ENCODE data around the gene PDE4B. TPM values are rescaled to one million over a fixed set of nuclear protein-coding genes. Genes with fewer than 3 reads are reported as not detected.
A peak's percentile ranks its signal among the peaks of the same experiment; 100 is the strongest.

PDE4B gene
- total and polyA plus RNA-seq, 10 of the 15 experiments (the other 5 are each of a cell fraction or from before 2014, with no cell fraction given) = 3.0 to 13.2 (median 5.7) TPM

DNA sequence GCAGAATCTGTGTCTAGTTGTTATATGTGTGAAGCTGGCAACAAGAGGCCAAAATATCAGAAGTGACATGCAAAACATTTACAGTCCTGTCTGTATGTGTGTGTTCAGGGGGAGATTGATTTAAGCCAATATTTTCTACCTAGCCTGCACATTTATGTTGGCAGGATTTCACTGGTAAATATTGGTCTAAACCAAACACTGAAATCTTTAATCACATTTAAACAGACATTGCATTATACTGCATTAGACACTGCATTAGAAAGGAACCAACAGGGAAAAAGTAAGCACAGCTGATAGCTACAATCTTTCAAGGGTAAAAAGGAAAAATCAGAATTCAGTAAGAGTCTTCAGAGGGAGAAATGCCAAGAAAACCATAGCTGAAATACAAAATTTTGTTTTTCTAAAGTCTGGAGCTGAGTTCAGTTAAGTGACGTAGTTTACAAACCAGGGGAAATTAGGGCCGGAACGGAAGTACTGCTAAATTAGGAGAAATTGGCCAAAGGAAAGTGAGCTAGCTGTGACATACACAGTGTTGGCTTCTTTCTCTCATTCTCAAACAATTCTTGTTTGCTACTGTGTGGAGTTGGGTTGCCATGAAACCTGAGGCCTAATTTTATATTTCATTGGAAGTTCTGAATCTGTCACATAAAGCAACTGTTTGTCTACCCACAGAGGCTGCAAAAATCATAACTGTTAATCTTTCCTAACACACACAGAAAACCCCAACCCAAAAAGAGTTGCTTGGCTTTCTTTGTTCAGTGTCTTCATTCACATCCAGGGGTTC lies 524.0 kb downstream of the PDE4B start:
- ChIA-PET SMC1A (ENCODE audit: uncharacterized antibody, unreplicated experiment) (interaction anchor here (0.9 to 1.1 kb wide), 2 partner anchors 9 to 15 kb away, joined by 3 to 5 read pairs; no protein-coding TSS in a partner anchor), RAD21 (ENCODE audit: unreplicated experiment) (no interaction called here), CTCF (no interaction called here), POLR2A (interaction anchor here (0.6 to 0.9 kb wide), 2 partner anchors 18 to 60 kb away, joined by 3 read pairs; no protein-coding TSS in a partner anchor)
- in situ Hi-C loops (cut with MboI) (no loop called here), intact Hi-C loops (cut with micrococcal nuclease; ENCODE audit: unreplicated experiment) (no loop called here)
- Histone ChIP-seq H4K20me1 (ENCODE audit: control insufficient read depth, insufficient read depth) (no peaks in the 10 kb centered on the region), H3K36me3 (ENCODE audit: control insufficient read depth in 2 of 2, insufficient read depth in 2 of 2, low read length in 1 of 2) (no peaks in the 10 kb centered on the region), H3K27ac (ENCODE audit: control insufficient read depth, insufficient read depth) (no peak overlapping the region), H3K4me2 (ENCODE audit: control insufficient read depth, insufficient read depth) (no peak overlapping the region), H3K27me3 (replicated peaks in 1 of 2; ENCODE audit: control insufficient read depth in 2 of 2, insufficient read depth in 2 of 2, low read length in 1 of 2) (no peaks in the 10 kb centered on the region), H3K9me3 (replicated peaks; ENCODE audit: control insufficient read depth, insufficient read depth, low read length) (no peaks in the 10 kb centered on the region), H3K4me3 (no peak overlapping the region), H3K4me1 (ENCODE audit: control insufficient read depth, insufficient read depth, low read length) (no peaks in the 10 kb centered on the region), H3K79me2 (ENCODE audit: control insufficient read depth, insufficient read depth, low read length) (no peaks in the 10 kb centered on the region), H3K9ac (ENCODE audit: control insufficient read depth, insufficient read depth, low read length) (no peak overlapping the region), H2AFZ (ENCODE audit: control insufficient read depth, low read depth, low read length) (no peak overlapping the region)
- no peak for ATAC-seq
- no TSS peak for BruUV-seq (replicated peaks)
- no peak for FAIRE-seq
- 98% methylated on average over 3 of the region's 3 CpGs for WGBS (ENCODE audit: insufficient coverage, insufficient replicate concordance, low lambda C conversion rate, missing lambda C conversion rate)
- no peak for DNase-seq (ENCODE audit: low read depth, low spot score)
- TF ChIP-seq SRF (IDR thresholded peaks at IDR 0.05; ENCODE audit: low read depth in 2 of 2, low read length in 2 of 2) (peak; percentile 75 to 93), ZNF687 (IDR thresholded peaks at IDR 0.05) (no peak)

Data from GM12878 (cell line).